Liver (tissue), 9 donors: ENCODE measurements around the gene FUT9. TPM values are rescaled to one million over a fixed set of nuclear protein-coding genes. Genes with fewer than 3 reads are reported as not detected.

Experiments used
- DNase-seq: peaks from one replicate; pipeline ENCODE4 v3.0.0-alpha.2; 2017; ENCODE audit warnings: low spot score
- H3K27ac ChIP-seq, 2 donors: one replicate each; pipeline ENCODE4 v1.7.0; 2013; ENCODE audit warnings: inconsistent platforms in 2 of 2, low read length in 2 of 2, control low read depth in 1 of 2, low read depth in 1 of 2, mild to moderate bottlenecking in 1 of 2
- H3K27me3 ChIP-seq, 4 donors: one replicate each; pipeline versions ENCODE4 v1.6.1 to v1.7.0; 2013; ENCODE audit warnings: low read length in 3 of 4, inconsistent platforms in 1 of 4, mild to moderate bottlenecking in 1 of 4, moderate library complexity in 1 of 4; ENCODE audit not compliant: control insufficient read depth in 4 of 4, insufficient read depth in 4 of 4
- H3K36me3 ChIP-seq, 4 donors: one replicate each; pipeline versions ENCODE4 v1.6.1 to v1.7.0; 2013; ENCODE audit warnings: low read length in 3 of 4, mild to moderate bottlenecking in 3 of 4, low read depth in 1 of 4, moderate library complexity in 1 of 4; ENCODE audit not compliant: control insufficient read depth in 4 of 4, insufficient read depth in 3 of 4
- H3K4me1 ChIP-seq, 4 donors: one replicate each; pipeline versions ENCODE4 v1.6.1 to v1.7.0; 2013; ENCODE audit warnings: low read length in 3 of 4, mild to moderate bottlenecking in 3 of 4, moderate library complexity in 1 of 4; ENCODE audit not compliant: control insufficient read depth in 4 of 4, insufficient read depth in 4 of 4
- H3K4me3 ChIP-seq, 3 donors: one replicate each; pipeline versions ENCODE4 v1.6.1 to v1.7.0; 2013; ENCODE audit warnings: low read length in 3 of 3, control low read depth in 1 of 3, low read depth in 1 of 3, mild to moderate bottlenecking in 1 of 3
- H3K9ac ChIP-seq, 2 donors: one replicate each; pipeline ENCODE4 v1.7.0; 2013; ENCODE audit warnings: low read length in 2 of 2, mild to moderate bottlenecking in 2 of 2, moderate library complexity in 2 of 2, control low read depth in 1 of 2, low read depth in 1 of 2
- H3K9me3 ChIP-seq, 4 donors: one replicate each; pipeline versions ENCODE4 v1.6.1 to v1.7.0; 2013; ENCODE audit warnings: low read length in 3 of 4; ENCODE audit not compliant: control insufficient read depth in 4 of 4
- ATF3 ChIP-seq: IDR thresholded peaks from 2 replicates; pipeline ENCODE4 v1.6.1; 2016; ENCODE audit warnings: antibody characterized with exemption
- CTCF ChIP-seq: fragments of 150-350 bp; IDR thresholded peaks from 2 replicates; pipeline ENCODE4 v1.5.1; 2017; ENCODE audit warnings: improper control_type of control experiment, low read depth, low read length; ENCODE audit not compliant: missing input control
- EGR1 ChIP-seq, 2 donors: IDR thresholded peaks; 2 replicates each; pipeline ENCODE4 v1.6.1; 2016 to 2018; ENCODE audit warnings: antibody characterized with exemption in 2 of 2, low read depth in 2 of 2
- FOXA1 ChIP-seq: IDR thresholded peaks from 2 replicates; pipeline ENCODE4 v1.6.1; 2016; ENCODE audit warnings: antibody characterized with exemption
- GABPA ChIP-seq, 2 donors: IDR thresholded peaks in 1 of 2; conservative IDR thresholded peaks in 1 of 2; 2 replicates each; pipeline ENCODE4 v1.6.1; 2016; ENCODE audit warnings: antibody characterized with exemption in 2 of 2, mild to moderate bottlenecking in 1 of 2, moderate library complexity in 1 of 2
- HNF4A ChIP-seq, 2 donors: conservative IDR thresholded peaks; 2 replicates each; pipeline ENCODE4 v1.6.1; 2016; ENCODE audit warnings: antibody characterized with exemption in 2 of 2, mild to moderate bottlenecking in 2 of 2
- HNF4G ChIP-seq: IDR thresholded peaks from 2 replicates; pipeline ENCODE4 v1.6.1; 2016; ENCODE audit warnings: antibody characterized with exemption
- JUND ChIP-seq, 2 donors: IDR thresholded peaks; 2 replicates each; pipeline ENCODE4 v1.6.1; 2016; ENCODE audit warnings: antibody characterized with exemption in 2 of 2
- MAX ChIP-seq: IDR thresholded peaks from 2 replicates; pipeline ENCODE4 v1.6.1; 2016; ENCODE audit warnings: antibody characterized with exemption
- NR2F2 ChIP-seq: IDR thresholded peaks from 2 replicates; pipeline ENCODE4 v1.6.1; 2016; ENCODE audit warnings: antibody characterized with exemption
- RAD21 ChIP-seq, 2 donors: IDR thresholded peaks; 2 replicates each; pipeline ENCODE4 v1.6.1; 2016; ENCODE audit warnings: antibody characterized with exemption in 2 of 2, mild to moderate bottlenecking in 2 of 2
- REST ChIP-seq: IDR thresholded peaks from 2 replicates; pipeline ENCODE4 v1.6.1; 2016; ENCODE audit warnings: antibody characterized with exemption, mild to moderate bottlenecking
- RXRA ChIP-seq, 2 donors: IDR thresholded peaks; 2 replicates each; pipeline ENCODE4 v1.6.1; 2017 to 2018; ENCODE audit warnings: antibody characterized with exemption in 2 of 2, mild to moderate bottlenecking in 1 of 2
- SP1 ChIP-seq: IDR thresholded peaks from 2 replicates; pipeline ENCODE4 v1.6.1; 2018; ENCODE audit warnings: antibody characterized with exemption, mild to moderate bottlenecking
- TAF1 ChIP-seq: conservative IDR thresholded peaks from 2 replicates; pipeline ENCODE4 v1.6.1; 2016; ENCODE audit warnings: antibody characterized with exemption, mild to moderate bottlenecking
- YY1 ChIP-seq: IDR thresholded peaks from 2 replicates; pipeline ENCODE4 v1.6.1; 2016; ENCODE audit warnings: antibody characterized with exemption, mild to moderate bottlenecking
- ZBTB33 ChIP-seq: IDR thresholded peaks from 2 replicates; pipeline ENCODE4 v1.6.1; 2016; ENCODE audit warnings: antibody characterized with exemption
- WGBS: extraction: QIAGEN DNeasy Blood & Tissue Kit; methylation state at CpG from one replicate; pipeline ENCODE4 v1.1.7; 2013; 5-methylcytosine and 5-hydroxymethylcytosine counted together
- polyA plus RNA-seq, 2 donors: library from polyadenylated mRNA; stranded (reverse) in 1 of 2; unstranded in 1 of 2; fragments of 200-250 nt in 1 of 2; fragments of >200 nt in 1 of 2; fragmentation: Nextera tagmentation in 1 of 2; extraction: Ambion mirVana in 1 of 2; gene quantifications; one replicate each; pipeline versions ENCODE4 v1.2.1 to v1.2.3, GENCODE V29; 2013 to 2015
- total RNA-seq, 2 donors: library from RNA; depleted of rRNA; stranded (reverse); fragments of >200 nt; gene quantifications; one replicate each; pipeline ENCODE4 v1.2.3, GENCODE V29; 2014
- donor health status: healthy.
- donor health status: healthy.
- donor health status: healthy.
- donor health status: healthy.
- donor health status: healthy.

FUT9 gene
- total and polyA plus RNA-seq, 4 donors: not detected

GRCh38 chr6:96013531-96013930, 2.2 kb upstream of the FUT9 start:
- 60% methylated on average over 3 of the region's 3 CpGs for WGBS
- H3K9ac ChIP-seq: no peak overlapping the region
- no peaks in the 10 kb centered on the region for H3K9me3 ChIP-seq
- H3K4me1 ChIP-seq: peaks cover 0 to 4% (median under 1%) of the 10 kb centered on the region in 4 donors
- peaks cover 0 to 8% (median 0%) of the 10 kb centered on the region in 4 donors for H3K27me3 ChIP-seq
- H3K27ac ChIP-seq: no peak overlapping the region
- no peak overlapping the region for H3K4me3 ChIP-seq
- no peak for TF ChIP-seq YY1
- TF ChIP-seq FOXA1: no peak
- TF ChIP-seq MAX: no peak
- no peak for TF ChIP-seq HNF4G
- TF ChIP-seq ZBTB33: no peak
- no peak for TF ChIP-seq NR2F2
- TF ChIP-seq ATF3: no peak
- TF ChIP-seq RAD21 (IDR thresholded peaks at IDR 0.05): no peak
- no peak for TF ChIP-seq RXRA (IDR thresholded peaks at IDR 0.05)
- no peak for DNase-seq
- no peaks in the 10 kb centered on the region for H3K36me3 ChIP-seq

- H3K36me3 ChIP-seq: no peaks in the 10 kb centered on the region
- H3K4me1 ChIP-seq: peaks cover 0 to 4% (median under 1%) of the 10 kb centered on the region in 4 donors
- H3K27me3 ChIP-seq: peaks cover 0 to 8% (median 0%) of the 10 kb centered on the region in 4 donors
- H3K27ac ChIP-seq: no peak overlapping the region
- H3K4me3 ChIP-seq: no peak overlapping the region
- no peaks in the 10 kb centered on the region for H3K9me3 ChIP-seq
- DNase-seq: no peak
- WGBS: 10% methylated on average over 20 of the region's 20 CpGs
- H3K9ac ChIP-seq: no peak overlapping the region
- TF ChIP-seq RXRA (IDR thresholded peaks at IDR 0.05): no peak
- no peak for TF ChIP-seq NR2F2
- TF ChIP-seq FOXA1: no peak
- TF ChIP-seq RAD21 (IDR thresholded peaks at IDR 0.05): no peak
- TF ChIP-seq HNF4A (conservative IDR thresholded peaks at IDR 0.05): no peak
- TF ChIP-seq SP1: no peak
- TF ChIP-seq JUND (IDR thresholded peaks at IDR 0.05): no peak
- TF ChIP-seq REST: no peak
- TF ChIP-seq TAF1: no peak
- TF ChIP-seq CTCF: no peak
- TF ChIP-seq MAX: no peak
- no peak for TF ChIP-seq YY1
- no peak for TF ChIP-seq GABPA (IDR thresholded peaks at IDR 0.05 in 1 of 2, conservative IDR thresholded peaks at IDR 0.05 in 1 of 2)
- TF ChIP-seq ATF3: no peak
- no peak for TF ChIP-seq HNF4G
- TF ChIP-seq EGR1 (IDR thresholded peaks at IDR 0.05; ENCODE audit: low read depth in 2 of 2): no peak
- TF ChIP-seq ZBTB33: no peak
These were observed 792 bp upstream of the FUT9 start for GRCh38 chr6:96014846-96015517.
